HL-60 (cell line): Measurements from ENCODE around the gene NHLRC2.

Experiments used
- CTCF ChIP-seq: IDR thresholded peaks from one replicate; pipeline ENCODE4 v1.5.1; 2011; ENCODE audit warnings: low read length, control low read depth, inconsistent platforms; ENCODE audit not compliant: insufficient read depth
- GABPA ChIP-seq: IDR thresholded peaks from 2 replicates; pipeline ENCODE4 v1.6.1; 2012; ENCODE audit warnings: low read depth
- POLR2AphosphoS5 ChIP-seq: IDR thresholded peaks from 2 replicates; pipeline ENCODE4 v1.6.1; 2012; ENCODE audit warnings: low read depth
- REST ChIP-seq: IDR thresholded peaks from 2 replicates; pipeline ENCODE4 v1.6.1; 2012; ENCODE audit warnings: low read depth; ENCODE audit not compliant: insufficient replicate concordance

GRCh38 chr10:113856563-113856962 lies 2.1 kb downstream of the NHLRC2 start:
- TF ChIP-seq CTCF, result no peak
- TF ChIP-seq POLR2AphosphoS5, result no peak
- TF ChIP-seq REST, result no peak
- no peak for TF ChIP-seq GABPA
